Neural cell (in vitro differentiated cells): Measurements from ENCODE around the gene MACROH2A1.

ENCODE experiments used
- EP300 ChIP-seq: fragments of 450-650 bp; conservative IDR thresholded peaks from 2 replicates; pipeline ENCODE4 v1.6.1; 2014; ENCODE audit warnings: antibody characterized with exemption, mild to moderate bottlenecking, moderate library complexity; ENCODE audit not compliant: poor library complexity, severe bottlenecking
- EZH2 ChIP-seq: fragments of 200-600, 300-800 bp; shearing (Covaris generic), sonication (generic); IDR thresholded peaks from 2 replicates; pipeline ENCODE4 v1.6.1; 2014; ENCODE audit warnings: antibody characterized with exemption, low read length, borderline replicate concordance, mild to moderate bottlenecking; ENCODE audit not compliant: insufficient read depth, poor library complexity, severe bottlenecking
- MXI1 ChIP-seq: fragments of 450-650 bp; conservative IDR thresholded peaks from 2 replicates; pipeline ENCODE4 v1.6.1; 2014; ENCODE audit warnings: antibody characterized with exemption, mild to moderate bottlenecking; ENCODE audit not compliant: poor library complexity, severe bottlenecking
- POLR2AphosphoS5 ChIP-seq: IDR thresholded peaks from 2 replicates; pipeline ENCODE4 v1.6.1; 2012
- RAD21 ChIP-seq: fragments of 450-650 bp; conservative IDR thresholded peaks from 2 replicates; pipeline ENCODE4 v1.6.1; 2014; ENCODE audit warnings: antibody characterized with exemption, mild to moderate bottlenecking, moderate library complexity
- SMC3 ChIP-seq: fragments of 450-650 bp; conservative IDR thresholded peaks from 2 replicates; pipeline ENCODE4 v1.6.1; 2014; ENCODE audit warnings: antibody characterized with exemption, mild to moderate bottlenecking, moderate library complexity; ENCODE audit not compliant: poor library complexity
- TAF1 ChIP-seq: IDR thresholded peaks from 2 replicates; pipeline ENCODE4 v1.6.1; 2012; ENCODE audit warnings: low read depth
- TF ChIP-seq, protein P1 (sequence below): fragments of 450-650 bp; IDR thresholded peaks from 2 replicates; pipeline ENCODE4 v1.5.1; 2014; ENCODE audit warnings: antibody characterized with exemption, mild to moderate bottlenecking, moderate library complexity; ENCODE audit not compliant: poor library complexity, severe bottlenecking
- TF ChIP-seq, protein P2 (sequence below): IDR thresholded peaks from 2 replicates; pipeline ENCODE4 v1.6.1; 2012; ENCODE audit warnings: borderline replicate concordance

DNA sequence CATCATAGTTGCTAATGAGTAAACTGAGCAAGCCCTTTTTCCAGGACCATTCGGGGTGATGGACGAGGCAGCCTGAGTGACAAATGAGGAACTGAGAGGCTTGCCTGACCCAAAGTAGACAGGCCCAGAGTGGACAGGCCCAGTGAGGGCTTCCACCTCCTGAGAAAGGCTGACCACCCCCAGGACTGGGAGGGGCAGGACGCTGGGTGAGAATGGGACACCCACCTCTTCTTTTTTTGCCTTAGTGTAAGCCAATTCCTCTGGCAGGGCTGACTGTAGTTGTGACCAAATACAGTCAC is 68.3 kb downstream of the MACROH2A1 start:
- TF ChIP-seq, protein P1, sequence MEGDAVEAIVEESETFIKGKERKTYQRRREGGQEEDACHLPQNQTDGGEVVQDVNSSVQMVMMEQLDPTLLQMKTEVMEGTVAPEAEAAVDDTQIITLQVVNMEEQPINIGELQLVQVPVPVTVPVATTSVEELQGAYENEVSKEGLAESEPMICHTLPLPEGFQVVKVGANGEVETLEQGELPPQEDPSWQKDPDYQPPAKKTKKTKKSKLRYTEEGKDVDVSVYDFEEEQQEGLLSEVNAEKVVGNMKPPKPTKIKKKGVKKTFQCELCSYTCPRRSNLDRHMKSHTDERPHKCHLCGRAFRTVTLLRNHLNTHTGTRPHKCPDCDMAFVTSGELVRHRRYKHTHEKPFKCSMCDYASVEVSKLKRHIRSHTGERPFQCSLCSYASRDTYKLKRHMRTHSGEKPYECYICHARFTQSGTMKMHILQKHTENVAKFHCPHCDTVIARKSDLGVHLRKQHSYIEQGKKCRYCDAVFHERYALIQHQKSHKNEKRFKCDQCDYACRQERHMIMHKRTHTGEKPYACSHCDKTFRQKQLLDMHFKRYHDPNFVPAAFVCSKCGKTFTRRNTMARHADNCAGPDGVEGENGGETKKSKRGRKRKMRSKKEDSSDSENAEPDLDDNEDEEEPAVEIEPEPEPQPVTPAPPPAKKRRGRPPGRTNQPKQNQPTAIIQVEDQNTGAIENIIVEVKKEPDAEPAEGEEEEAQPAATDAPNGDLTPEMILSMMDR, result no peak
- TF ChIP-seq EZH2 (no peak), POLR2AphosphoS5 (no peak), RAD21 (no peak), MXI1 (no peak), SMC3 (no peak), EP300 (no peak), TAF1 (no peak)
- TF ChIP-seq, protein P2, sequence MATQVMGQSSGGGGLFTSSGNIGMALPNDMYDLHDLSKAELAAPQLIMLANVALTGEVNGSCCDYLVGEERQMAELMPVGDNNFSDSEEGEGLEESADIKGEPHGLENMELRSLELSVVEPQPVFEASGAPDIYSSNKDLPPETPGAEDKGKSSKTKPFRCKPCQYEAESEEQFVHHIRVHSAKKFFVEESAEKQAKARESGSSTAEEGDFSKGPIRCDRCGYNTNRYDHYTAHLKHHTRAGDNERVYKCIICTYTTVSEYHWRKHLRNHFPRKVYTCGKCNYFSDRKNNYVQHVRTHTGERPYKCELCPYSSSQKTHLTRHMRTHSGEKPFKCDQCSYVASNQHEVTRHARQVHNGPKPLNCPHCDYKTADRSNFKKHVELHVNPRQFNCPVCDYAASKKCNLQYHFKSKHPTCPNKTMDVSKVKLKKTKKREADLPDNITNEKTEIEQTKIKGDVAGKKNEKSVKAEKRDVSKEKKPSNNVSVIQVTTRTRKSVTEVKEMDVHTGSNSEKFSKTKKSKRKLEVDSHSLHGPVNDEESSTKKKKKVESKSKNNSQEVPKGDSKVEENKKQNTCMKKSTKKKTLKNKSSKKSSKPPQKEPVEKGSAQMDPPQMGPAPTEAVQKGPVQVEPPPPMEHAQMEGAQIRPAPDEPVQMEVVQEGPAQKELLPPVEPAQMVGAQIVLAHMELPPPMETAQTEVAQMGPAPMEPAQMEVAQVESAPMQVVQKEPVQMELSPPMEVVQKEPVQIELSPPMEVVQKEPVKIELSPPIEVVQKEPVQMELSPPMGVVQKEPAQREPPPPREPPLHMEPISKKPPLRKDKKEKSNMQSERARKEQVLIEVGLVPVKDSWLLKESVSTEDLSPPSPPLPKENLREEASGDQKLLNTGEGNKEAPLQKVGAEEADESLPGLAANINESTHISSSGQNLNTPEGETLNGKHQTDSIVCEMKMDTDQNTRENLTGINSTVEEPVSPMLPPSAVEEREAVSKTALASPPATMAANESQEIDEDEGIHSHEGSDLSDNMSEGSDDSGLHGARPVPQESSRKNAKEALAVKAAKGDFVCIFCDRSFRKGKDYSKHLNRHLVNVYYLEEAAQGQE, result no peak
